Stomach (tissue), 4 donors: ENCODE data around the gene MTMR2.

Source experiments
- CTCF ChIP-seq, 7 experiments: fragments of 450-650 bp in 4 of 7; fragments of 200-600 bp in 3 of 7; sonication (generic) in 3 of 7; IDR thresholded peaks; one replicate each; pipeline ENCODE4 v1.5.1; 2016 to 2019; ENCODE audit warnings: antibody characterized with exemption in 7 of 7, control low read depth in 2 of 7, mild to moderate bottlenecking in 1 of 7
- EP300 ChIP-seq: sonication (generic); formaldehyde crosslinking; IDR thresholded peaks from one replicate; pipeline ENCODE4 v1.6.1; 2017; ENCODE audit warnings: antibody characterized with exemption

DNA sequence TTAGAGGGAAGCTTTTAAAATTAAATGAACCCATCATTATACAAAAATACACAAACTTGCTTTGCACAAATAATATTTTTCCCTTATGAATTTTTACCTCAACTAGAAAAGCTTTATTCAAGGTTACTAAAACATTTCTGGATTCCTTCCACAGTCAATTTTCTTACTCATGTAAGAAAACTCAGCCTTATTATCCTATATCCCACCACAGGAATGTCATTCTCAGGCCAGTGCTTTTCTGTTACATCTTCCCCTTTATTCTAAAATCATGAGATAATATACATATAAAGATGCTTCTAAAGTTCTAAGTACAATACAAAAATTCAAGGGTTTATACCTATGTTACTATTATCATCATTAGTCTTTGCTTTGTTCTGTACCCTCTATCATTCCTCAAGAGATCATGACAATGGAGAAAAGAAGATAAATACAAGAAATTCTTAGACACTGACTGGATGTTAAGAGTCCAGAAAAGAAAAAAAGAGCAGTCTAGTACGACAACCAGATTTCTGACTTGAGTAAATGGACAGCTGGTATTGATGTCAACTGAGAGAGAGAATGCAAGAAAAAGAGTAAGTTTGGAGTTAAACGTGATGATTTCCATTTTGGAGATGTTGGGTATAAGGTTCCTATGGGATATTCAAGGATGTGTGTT lies 60.3 kb downstream of the MTMR2 start:
- TF ChIP-seq EP300 (no peak), CTCF (IDR thresholded peaks at IDR 0.05) (no peak)
